Measurements from ENCODE around the gene GZMA.
"Not testable (repeated sequence)": the region's sequence is repeated elsewhere in the genome, so short reads cannot be mapped to it uniquely, and the experiment has no call there.

GZMA gene

DNA sequence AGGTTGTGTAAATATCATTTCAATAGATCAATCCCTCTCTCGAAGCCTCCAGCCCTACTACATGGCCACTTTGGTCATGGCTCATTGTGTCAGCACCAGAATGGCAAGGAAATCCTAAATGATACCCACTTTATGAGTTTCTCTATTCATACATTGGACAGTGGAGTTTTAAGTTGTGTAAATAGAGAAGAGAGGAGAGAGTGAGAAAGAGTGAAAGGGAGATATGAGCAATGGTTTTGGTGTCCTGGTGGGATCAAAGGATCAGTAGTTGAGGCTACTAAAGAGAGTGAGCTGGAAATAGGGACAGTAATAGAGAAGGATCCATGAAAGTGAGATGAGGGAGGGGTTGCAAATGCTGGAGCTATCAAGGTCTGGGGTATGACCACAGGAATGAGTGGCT is 31.5 kb upstream of the GZMA start:
- Histone ChIP-seq H3K9ac (ENCODE audit: insufficient read length, low read depth) (no peak overlapping the region), H3K36me3 (ENCODE audit: insufficient read depth, insufficient read length, low read length) (no peaks in the 10 kb centered on the region), H3K4me1 (ENCODE audit: insufficient read depth, insufficient read length) (no peaks in the 10 kb centered on the region), H3K9me3 (ENCODE audit: insufficient read depth, low read length) (no peaks in the 10 kb centered on the region), H3K27me3 (ENCODE audit: insufficient read depth, insufficient read length) (no peaks in the 10 kb centered on the region), H3K4me3 (ENCODE audit: insufficient read length, low read depth) (no peak overlapping the region)
- no peak for DNase-seq (ENCODE audit: low read depth, low spot score)
- TF ChIP-seq YY1 (IDR thresholded peaks at IDR 0.05; ENCODE audit: insufficient read depth, insufficient read length) (no peak), SUZ12 (IDR thresholded peaks at IDR 0.05; ENCODE audit: extremely low read depth, insufficient read depth, insufficient read length) (no peak), ZNF274 (IDR thresholded peaks at IDR 0.05; ENCODE audit: low read depth, low read length) (no peak)

DNA sequence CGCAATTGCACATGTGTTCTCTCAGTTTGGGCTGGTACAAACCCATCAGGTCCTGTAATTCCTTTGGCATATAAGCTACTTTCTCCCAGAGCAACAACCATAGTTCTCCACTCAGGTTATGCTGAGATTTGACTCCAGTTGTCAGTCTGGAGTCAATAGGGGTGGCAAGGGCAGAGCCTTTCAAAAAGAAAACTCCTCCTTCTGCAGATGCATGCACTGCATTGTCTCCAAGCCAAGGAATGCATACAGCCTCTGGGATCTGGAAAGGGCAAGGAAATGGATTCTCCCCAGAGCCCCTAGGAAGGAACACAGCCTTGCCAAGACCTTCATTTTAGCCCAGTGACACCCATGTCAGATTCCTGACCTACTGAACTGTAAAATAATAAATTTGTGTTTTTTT is 31.0 kb upstream of the GZMA start:
- H3K36me3 ChIP-seq (ENCODE audit: insufficient read depth, insufficient read length, low read length), result no peaks in the 10 kb centered on the region
- no peaks in the 10 kb centered on the region for H3K4me1 ChIP-seq (ENCODE audit: insufficient read depth, insufficient read length)
- H3K4me3 ChIP-seq (ENCODE audit: insufficient read length, low read depth), result no peak overlapping the region
- no peak for TF ChIP-seq ZNF274 (IDR thresholded peaks at IDR 0.05; ENCODE audit: low read depth, low read length)
- TF ChIP-seq YY1 (IDR thresholded peaks at IDR 0.05; ENCODE audit: insufficient read depth, insufficient read length), result no peak
- no peak for TF ChIP-seq SUZ12 (IDR thresholded peaks at IDR 0.05; ENCODE audit: extremely low read depth, insufficient read depth, insufficient read length)
- no peak overlapping the region for H3K9ac ChIP-seq (ENCODE audit: insufficient read length, low read depth)
- DNase-seq (ENCODE audit: low read depth, low spot score), result peak; percentile 8
- H3K27me3 ChIP-seq (ENCODE audit: insufficient read depth, insufficient read length), result no peaks in the 10 kb centered on the region
- H3K9me3 ChIP-seq (ENCODE audit: insufficient read depth, low read length), result no peaks in the 10 kb centered on the region

DNA sequence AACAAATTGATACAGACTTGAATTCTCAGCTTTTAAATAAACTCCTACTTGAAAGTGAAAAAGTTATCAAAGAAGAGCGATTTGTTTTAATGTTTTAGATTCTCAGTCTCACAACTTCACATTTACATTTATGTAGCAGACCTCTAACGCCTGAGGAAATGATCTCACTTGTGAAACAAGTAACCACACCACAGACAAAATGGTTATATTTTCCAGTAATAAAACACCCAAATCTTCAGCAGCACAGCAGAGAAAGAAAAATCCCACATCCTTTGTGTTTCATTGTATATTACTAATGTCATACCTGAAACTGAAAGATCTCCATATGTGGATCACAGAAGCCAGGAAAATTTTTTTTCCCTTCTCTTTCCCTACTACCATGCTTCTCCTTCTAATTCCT is 29.8 kb upstream of the GZMA start:
- no peak for DNase-seq (ENCODE audit: low read depth, low spot score)
- Histone ChIP-seq H3K27me3 (ENCODE audit: insufficient read depth, insufficient read length) (no peaks in the 10 kb centered on the region), H3K4me3 (ENCODE audit: insufficient read length, low read depth) (no peak overlapping the region), H3K4me1 (ENCODE audit: insufficient read depth, insufficient read length) (no peaks in the 10 kb centered on the region), H3K36me3 (ENCODE audit: insufficient read depth, insufficient read length, low read length) (no peaks in the 10 kb centered on the region), H3K9me3 (ENCODE audit: insufficient read depth, low read length) (no peaks in the 10 kb centered on the region), H3K9ac (ENCODE audit: insufficient read length, low read depth) (no peak overlapping the region)
- no peak for TF ChIP-seq YY1 (IDR thresholded peaks at IDR 0.05; ENCODE audit: insufficient read depth, insufficient read length)
- no peak for TF ChIP-seq ZNF274 (IDR thresholded peaks at IDR 0.05; ENCODE audit: low read depth, low read length)
- TF ChIP-seq SUZ12 (IDR thresholded peaks at IDR 0.05; ENCODE audit: extremely low read depth, insufficient read depth, insufficient read length), result no peak

DNA sequence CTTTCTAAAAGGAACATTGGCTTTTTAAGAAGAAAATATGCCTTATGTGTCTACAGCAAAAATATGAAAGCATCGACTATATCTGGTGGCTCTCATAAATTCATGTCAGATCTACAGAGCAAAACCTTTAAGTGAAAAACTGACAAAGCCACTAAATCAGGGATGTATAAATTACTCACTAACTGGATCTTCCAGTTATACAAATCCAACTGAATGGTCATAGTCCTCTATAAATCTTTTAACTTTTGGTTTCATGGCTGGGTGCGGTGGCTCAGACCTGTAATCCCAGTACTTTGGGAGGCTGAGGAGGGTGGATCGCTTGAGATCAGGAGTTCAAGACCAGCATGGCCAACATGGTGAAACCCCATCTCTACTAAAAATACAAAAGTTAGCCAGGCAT is 29.2 kb upstream of the GZMA start:
- no peak for TF ChIP-seq YY1 (IDR thresholded peaks at IDR 0.05; ENCODE audit: insufficient read depth, insufficient read length)
- no peak for TF ChIP-seq SUZ12 (IDR thresholded peaks at IDR 0.05; ENCODE audit: extremely low read depth, insufficient read depth, insufficient read length)
- no peak for TF ChIP-seq ZNF274 (IDR thresholded peaks at IDR 0.05; ENCODE audit: low read depth, low read length)
- Histone ChIP-seq H3K27me3 (ENCODE audit: insufficient read depth, insufficient read length) (no peaks in the 10 kb centered on the region), H3K9ac (ENCODE audit: insufficient read length, low read depth) (no peak overlapping the region), H3K9me3 (ENCODE audit: insufficient read depth, low read length) (no peaks in the 10 kb centered on the region), H3K4me3 (ENCODE audit: insufficient read length, low read depth) (no peak overlapping the region), H3K4me1 (ENCODE audit: insufficient read depth, insufficient read length) (no peaks in the 10 kb centered on the region), H3K36me3 (ENCODE audit: insufficient read depth, insufficient read length, low read length) (no peaks in the 10 kb centered on the region)
- DNase-seq (ENCODE audit: low read depth, low spot score), result no peak

DNA sequence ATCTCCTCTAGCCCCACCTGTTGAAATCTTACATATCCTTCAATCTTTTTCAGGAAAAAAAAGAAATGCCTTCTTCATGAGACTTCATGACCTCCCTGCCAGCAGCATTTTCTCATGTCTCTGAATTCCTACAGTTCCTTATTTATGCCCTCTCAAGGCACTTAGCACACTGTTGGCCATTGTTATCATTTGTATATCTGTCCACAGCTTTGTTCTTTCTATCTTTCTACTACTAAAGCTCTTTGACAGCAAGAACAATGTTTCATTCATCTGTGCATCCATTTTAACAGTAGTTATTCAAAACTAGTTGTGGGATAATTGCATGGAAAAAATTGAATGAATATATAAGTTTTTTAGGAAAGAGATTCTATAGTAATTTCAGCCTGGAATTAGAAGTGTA is 20.9 kb upstream of the GZMA start:
- no peaks in the 10 kb centered on the region for H3K36me3 ChIP-seq (ENCODE audit: insufficient read depth, insufficient read length, low read length)
- no peak overlapping the region for H3K9ac ChIP-seq (ENCODE audit: insufficient read length, low read depth)
- no peaks in the 10 kb centered on the region for H3K4me1 ChIP-seq (ENCODE audit: insufficient read depth, insufficient read length)
- H3K9me3 ChIP-seq (ENCODE audit: insufficient read depth, low read length), result peaks cover 4% of the 10 kb centered on the region; the same call in 1 of the 2 replicates
- TF ChIP-seq SUZ12 (IDR thresholded peaks at IDR 0.05; ENCODE audit: extremely low read depth, insufficient read depth, insufficient read length) (no peak), YY1 (IDR thresholded peaks at IDR 0.05; ENCODE audit: insufficient read depth, insufficient read length) (no peak), ZNF274 (IDR thresholded peaks at IDR 0.05; ENCODE audit: low read depth, low read length) (no peak)
- no peaks in the 10 kb centered on the region for H3K27me3 ChIP-seq (ENCODE audit: insufficient read depth, insufficient read length)
- DNase-seq (ENCODE audit: low read depth, low spot score), result no peak
- H3K4me3 ChIP-seq (ENCODE audit: insufficient read length, low read depth), result no peak overlapping the region

DNA sequence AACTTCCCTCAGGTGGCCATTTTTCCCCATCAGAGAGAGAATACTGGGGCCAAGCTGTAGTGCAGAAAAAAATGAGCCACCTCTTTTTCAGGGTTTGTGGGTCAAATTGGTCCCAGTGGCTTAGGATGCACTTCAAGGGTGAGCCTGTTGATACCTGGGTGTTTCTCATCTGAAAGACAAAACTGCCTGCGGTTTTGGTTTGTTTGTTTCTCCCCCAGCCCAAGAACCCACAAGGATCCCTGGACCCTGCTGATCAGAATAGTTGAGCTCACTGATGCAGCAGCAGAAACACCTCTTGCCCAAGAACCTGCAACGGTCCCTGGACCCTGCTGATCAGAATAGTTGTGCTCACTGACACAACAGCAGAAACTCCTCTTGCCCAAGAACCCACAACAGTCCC is 13.1 kb upstream of the GZMA start:
- peaks cover 11% of the 10 kb centered on the region; the same call in 1 of the 2 replicates for H3K9me3 ChIP-seq (ENCODE audit: insufficient read depth, low read length)
- not testable (repeated sequence) for H3K4me1 ChIP-seq (ENCODE audit: insufficient read depth, insufficient read length)

DNA sequence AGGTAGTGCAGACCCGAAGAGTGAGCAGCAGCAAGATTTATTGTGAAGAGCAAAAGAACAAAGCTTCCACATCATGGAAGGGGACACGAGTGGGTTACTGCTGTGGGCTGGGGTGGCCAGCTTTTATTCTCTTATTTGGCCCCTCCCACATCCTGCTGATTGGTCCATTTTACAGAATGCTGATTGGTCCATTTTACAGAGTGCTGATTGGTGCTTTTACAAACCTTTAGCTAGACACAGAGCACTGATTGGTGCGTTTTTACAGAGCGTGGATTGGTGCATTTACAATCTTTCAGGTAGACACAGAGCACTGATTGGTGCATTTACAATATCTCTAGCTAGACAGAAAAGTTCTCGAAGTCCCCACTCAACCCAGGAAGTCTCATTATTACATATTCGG is 11.4 kb upstream of the GZMA start:
- not testable (repeated sequence) for H3K4me3 ChIP-seq (ENCODE audit: insufficient read length, low read depth); H3K27me3 ChIP-seq (ENCODE audit: insufficient read depth, insufficient read length); H3K36me3 ChIP-seq (ENCODE audit: insufficient read depth, insufficient read length, low read length); H3K9ac ChIP-seq (ENCODE audit: insufficient read length, low read depth); DNase-seq (ENCODE audit: low read depth, low spot score); H3K4me1 ChIP-seq (ENCODE audit: insufficient read depth, insufficient read length)
- H3K9me3 ChIP-seq (ENCODE audit: insufficient read depth, low read length), result peaks cover 11% of the 10 kb centered on the region; the same call in 1 of the 2 replicates

More for the DNA sequence above, 13.1 kb upstream of the GZMA start:
- H3K4me3 ChIP-seq (ENCODE audit: insufficient read length, low read depth); H3K36me3 ChIP-seq (ENCODE audit: insufficient read depth, insufficient read length, low read length); DNase-seq (ENCODE audit: low read depth, low spot score); H3K27me3 ChIP-seq (ENCODE audit: insufficient read depth, insufficient read length); H3K9ac ChIP-seq (ENCODE audit: insufficient read length, low read depth): not testable (repeated sequence)

DNA sequence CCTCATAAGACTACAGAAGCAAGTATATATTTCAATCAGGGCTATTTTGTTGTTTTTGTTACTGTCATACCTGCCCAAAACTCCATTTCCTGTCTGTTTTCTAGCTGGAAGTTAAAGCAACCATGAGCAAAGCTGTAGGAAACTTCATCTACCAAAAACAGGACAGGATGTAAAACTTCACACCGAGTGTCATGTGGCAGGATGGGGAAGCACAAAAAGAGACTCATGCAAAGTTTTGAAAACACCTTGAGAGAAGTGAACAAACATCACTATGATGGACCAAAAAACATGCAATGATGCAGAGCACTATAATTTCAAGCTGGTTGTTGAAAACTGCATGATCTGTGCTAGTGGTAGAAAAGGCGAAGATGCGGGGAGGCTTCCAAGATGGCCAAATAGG is 6.3 kb upstream of the GZMA start:
- Histone ChIP-seq H3K4me3 (ENCODE audit: insufficient read length, low read depth) (no peak overlapping the region), H3K27me3 (ENCODE audit: insufficient read depth, insufficient read length) (no peaks in the 10 kb centered on the region), H3K36me3 (ENCODE audit: insufficient read depth, insufficient read length, low read length) (no peaks in the 10 kb centered on the region), H3K9ac (ENCODE audit: insufficient read length, low read depth) (no peak overlapping the region), H3K4me1 (ENCODE audit: insufficient read depth, insufficient read length) (no peaks in the 10 kb centered on the region), H3K9me3 (ENCODE audit: insufficient read depth, low read length) (peaks cover 5% of the 10 kb centered on the region; the same call in 1 of the 2 replicates)
- no peak for DNase-seq (ENCODE audit: low read depth, low spot score)
- TF ChIP-seq YY1 (IDR thresholded peaks at IDR 0.05; ENCODE audit: insufficient read depth, insufficient read length), result no peak
- no peak for TF ChIP-seq SUZ12 (IDR thresholded peaks at IDR 0.05; ENCODE audit: extremely low read depth, insufficient read depth, insufficient read length)
- no peak for TF ChIP-seq ZNF274 (IDR thresholded peaks at IDR 0.05; ENCODE audit: low read depth, low read length)

All from NT2/D1 (cell line).